Kidney epithelial cell (primary cell): ENCODE measurements around the gene MAST2. TPM values are rescaled to one million over a fixed set of nuclear protein-coding genes. Genes with fewer than 3 reads are reported as not detected.

Source experiments
- DNase-seq: peaks from one replicate; pipeline ENCODE4 v3.0.0-alpha.2; 2010; ENCODE audit warnings: low read depth
- H3K27me3 ChIP-seq: 2 replicates; pipeline ENCODE4 v1.6.0; 2011; ENCODE audit warnings: low read length; ENCODE audit not compliant: control insufficient read depth, insufficient read depth
- H3K36me3 ChIP-seq: 2 replicates; pipeline ENCODE4 v1.5.1; 2011; ENCODE audit warnings: low read length; ENCODE audit not compliant: control insufficient read depth, insufficient read depth
- H3K4me3 ChIP-seq: 2 replicates; pipeline ENCODE4 v1.5.1; 2011; ENCODE audit warnings: low read depth, mild to moderate bottlenecking, control low read depth, low read length
- CTCF ChIP-seq: IDR thresholded peaks from 2 replicates; pipeline ENCODE4 v1.5.1; 2011; ENCODE audit warnings: mild to moderate bottlenecking, moderate library complexity, low read length, control low read depth, inconsistent platforms; ENCODE audit not compliant: insufficient read depth, poor library complexity, severe bottlenecking
- total RNA-seq: library from RNA; depleted of rRNA; stranded (reverse); fragments of >200 nt; gene quantifications from 2 replicates; pipeline ENCODE4 v1.2.3, GENCODE V29; 2015

The MAST2 gene
- total RNA-seq, 1 donor from 2014 or later: 26.6 TPM

GRCh38 chr1:46011121-46011695, 207.8 kb downstream of the MAST2 start:
- Histone ChIP-seq H3K27me3 (no peaks in the 10 kb centered on the region), H3K36me3 (peaks cover 1% of the 10 kb centered on the region), H3K4me3 (no peak overlapping the region)
- TF ChIP-seq CTCF: no peak
- DNase-seq: no peak

- Histone ChIP-seq H3K27me3 (no peaks in the 10 kb centered on the region), H3K4me3 (no peak overlapping the region), H3K36me3 (peaks cover 1% of the 10 kb centered on the region)
- no peak for TF ChIP-seq CTCF
- DNase-seq: no peak
These were observed 208.8 kb downstream of the MAST2 start for GRCh38 chr1:46012236-46012635.

GRCh38 chr1:46013581-46013980, 210.2 kb downstream of the MAST2 start:
- H3K36me3 ChIP-seq: no peaks in the 10 kb centered on the region
- no peak overlapping the region for H3K4me3 ChIP-seq
- H3K27me3 ChIP-seq: no peaks in the 10 kb centered on the region
- no peak for TF ChIP-seq CTCF
- DNase-seq: no peak

- no peaks in the 10 kb centered on the region for H3K27me3 ChIP-seq
- TF ChIP-seq CTCF: no peak
- no peak overlapping the region for H3K4me3 ChIP-seq
- H3K36me3 ChIP-seq: peaks cover 3% of the 10 kb centered on the region
- DNase-seq: no peak
These were observed 214.6 kb downstream of the MAST2 start for GRCh38 chr1:46017876-46018503.

- DNase-seq: no peak
- Histone ChIP-seq H3K4me3 (no peak overlapping the region), H3K27me3 (no peaks in the 10 kb centered on the region), H3K36me3 (peaks cover 4% of the 10 kb centered on the region)
- TF ChIP-seq CTCF: no peak
These were observed 215.9 kb downstream of the MAST2 start for GRCh38 chr1:46019348-46019747.

- no peaks in the 10 kb centered on the region for H3K27me3 ChIP-seq
- H3K36me3 ChIP-seq: peaks cover 4% of the 10 kb centered on the region
- no peak overlapping the region for H3K4me3 ChIP-seq
- TF ChIP-seq CTCF: no peak
- DNase-seq: no peak
These were observed 216.6 kb downstream of the MAST2 start for GRCh38 chr1:46020010-46020409.
